ENCODE data around the gene CCDC6. TPM values are rescaled to one million over a fixed set of nuclear protein-coding genes. Genes with fewer than 3 reads are reported as not detected.

The CCDC6 gene
- total and polyA plus RNA-seq, 2 of the 8 experiments (the other 6 are each of a cell fraction or from before 2014, with no cell fraction given): 42.2 to 74.4 TPM

DNA sequence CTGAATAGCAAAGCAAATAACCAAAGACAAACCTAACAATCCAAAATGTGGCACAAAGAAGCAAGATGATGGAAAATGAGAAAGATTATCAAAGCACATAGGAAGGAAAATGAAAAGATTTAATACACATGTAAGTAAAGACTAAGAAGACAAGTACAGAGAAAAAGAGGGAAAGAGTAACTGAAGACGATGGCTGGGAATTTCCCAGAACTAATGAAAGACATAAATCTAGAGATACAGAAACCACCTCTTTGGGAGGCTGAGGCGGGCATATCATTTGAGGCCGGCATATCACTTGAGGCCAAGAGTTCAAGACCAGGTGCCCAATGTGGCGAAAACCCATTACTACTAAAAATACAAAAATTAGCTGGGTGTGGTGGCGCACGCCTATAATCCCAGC lies 46.8 kb downstream of the CCDC6 start (continued):
- no peak for TF ChIP-seq GABPA (IDR thresholded peaks at IDR 0.05; ENCODE audit: borderline replicate concordance, insufficient read depth, low read length)

All from H1 (cell line).